Colonic mucosa (tissue), 4 donors: Measurements from ENCODE around the gene WRAP73. TPM values are rescaled to one million over a fixed set of nuclear protein-coding genes. Genes with fewer than 3 reads are reported as not detected.
A peak's percentile ranks its signal among the peaks of the same experiment; 100 is the strongest.
"Not testable (repeated sequence)": the region's sequence is repeated elsewhere in the genome, so short reads cannot be mapped to it uniquely, and the experiment has no call there.

Experiments
- DNase-seq: peaks from one replicate; pipeline ENCODE4 v3.0.0-alpha.2; 2020
- H3K27ac ChIP-seq: fragments of 200-600 bp; one replicate; pipeline ENCODE4 v1.8.0; 2021
- H3K27me3 ChIP-seq: fragments of 200-600 bp; one replicate; pipeline ENCODE4 v1.8.0; 2021
- H3K36me3 ChIP-seq: fragments of 200-600 bp; one replicate; pipeline ENCODE4 v1.8.0; 2021
- H3K4me1 ChIP-seq: fragments of 200-600 bp; one replicate; pipeline ENCODE4 v1.8.0; 2021; ENCODE audit warnings: mild to moderate bottlenecking
- H3K4me3 ChIP-seq: fragments of 200-600 bp; one replicate; pipeline ENCODE4 v1.8.0; 2021
- H3K9ac ChIP-seq, 2 donors: one replicate each; pipeline ENCODE4 v1.7.0; 2013; ENCODE audit warnings: control low read depth in 2 of 2, low read depth in 2 of 2, low read length in 2 of 2
- H3K9me3 ChIP-seq: fragments of 200-600 bp; one replicate; pipeline ENCODE4 v1.8.0; 2021
- intact Hi-C: fragments of 100-400 bp; cut with DNase I; formaldehyde crosslinking; loops from one replicate; pipeline ENCODE4 v1.14.1; 2022
- total RNA-seq, 2 donors: library from RNA; stranded (reverse); fragmentation: NEBNext Ultra II Directional in 1 of 2; extraction: Animal tissue kit (Norgen Biotek cat#: 25700) in 1 of 2; gene quantifications; one replicate each; pipeline ENCODE4 v1.2.1, GENCODE V29; 2021
- TF ChIP-seq, protein P1 (sequence below): fragments of 200-600 bp; IDR thresholded peaks from one replicate; pipeline ENCODE4 v1.8.0; 2022; ENCODE audit warnings: antibody characterized with exemption, mild to moderate bottlenecking
- donor health status: healthy.
- donor health status: DM: no; HTN: no; CAD: no.
- donor health status: DM: no; HTN: no; CAD: no.

The WRAP73 gene
- total RNA-seq, 2 donors from 2014 or later = 19.9 to 24.2 TPM

GRCh38 chr1:3623441-3624199 is 26.3 kb downstream of the WRAP73 start:
- H3K36me3 ChIP-seq = no peaks in the 10 kb centered on the region
- peak overlapping the region; percentile 77 to 87 for H3K9ac ChIP-seq
- TF ChIP-seq, protein P1, sequence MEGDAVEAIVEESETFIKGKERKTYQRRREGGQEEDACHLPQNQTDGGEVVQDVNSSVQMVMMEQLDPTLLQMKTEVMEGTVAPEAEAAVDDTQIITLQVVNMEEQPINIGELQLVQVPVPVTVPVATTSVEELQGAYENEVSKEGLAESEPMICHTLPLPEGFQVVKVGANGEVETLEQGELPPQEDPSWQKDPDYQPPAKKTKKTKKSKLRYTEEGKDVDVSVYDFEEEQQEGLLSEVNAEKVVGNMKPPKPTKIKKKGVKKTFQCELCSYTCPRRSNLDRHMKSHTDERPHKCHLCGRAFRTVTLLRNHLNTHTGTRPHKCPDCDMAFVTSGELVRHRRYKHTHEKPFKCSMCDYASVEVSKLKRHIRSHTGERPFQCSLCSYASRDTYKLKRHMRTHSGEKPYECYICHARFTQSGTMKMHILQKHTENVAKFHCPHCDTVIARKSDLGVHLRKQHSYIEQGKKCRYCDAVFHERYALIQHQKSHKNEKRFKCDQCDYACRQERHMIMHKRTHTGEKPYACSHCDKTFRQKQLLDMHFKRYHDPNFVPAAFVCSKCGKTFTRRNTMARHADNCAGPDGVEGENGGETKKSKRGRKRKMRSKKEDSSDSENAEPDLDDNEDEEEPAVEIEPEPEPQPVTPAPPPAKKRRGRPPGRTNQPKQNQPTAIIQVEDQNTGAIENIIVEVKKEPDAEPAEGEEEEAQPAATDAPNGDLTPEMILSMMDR = no peak
- peak overlapping the region; percentile 95 for H3K4me3 ChIP-seq
- no peaks in the 10 kb centered on the region for H3K27me3 ChIP-seq
- H3K9me3 ChIP-seq = no peaks in the 10 kb centered on the region
- no peak overlapping the region for H3K27ac ChIP-seq
- no peak for DNase-seq
- peaks cover 5% of the 10 kb centered on the region for H3K4me1 ChIP-seq
- intact Hi-C loops = no loop called here

DNA sequence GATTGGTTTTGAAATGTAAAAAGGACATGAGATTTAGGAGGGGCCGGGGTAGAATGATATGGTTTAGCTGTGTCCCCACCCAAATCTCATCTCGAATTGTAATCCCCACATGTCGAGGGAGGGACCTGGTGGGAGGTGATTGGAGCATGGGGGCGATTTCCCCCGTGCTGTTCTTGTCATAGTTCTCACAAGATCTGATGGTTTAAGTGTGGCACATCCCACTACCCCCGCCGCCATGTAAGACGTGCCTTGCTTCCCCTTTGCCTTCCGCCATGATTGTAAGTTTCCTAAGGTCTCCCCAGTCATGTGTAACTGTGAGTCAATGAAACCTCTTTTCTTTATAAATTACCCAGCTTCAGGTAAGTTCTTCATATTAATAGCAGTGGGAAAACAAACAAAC is 27.8 kb downstream of the WRAP73 start:
- H3K27ac ChIP-seq, intact Hi-C loops: not testable (repeated sequence)

DNA sequence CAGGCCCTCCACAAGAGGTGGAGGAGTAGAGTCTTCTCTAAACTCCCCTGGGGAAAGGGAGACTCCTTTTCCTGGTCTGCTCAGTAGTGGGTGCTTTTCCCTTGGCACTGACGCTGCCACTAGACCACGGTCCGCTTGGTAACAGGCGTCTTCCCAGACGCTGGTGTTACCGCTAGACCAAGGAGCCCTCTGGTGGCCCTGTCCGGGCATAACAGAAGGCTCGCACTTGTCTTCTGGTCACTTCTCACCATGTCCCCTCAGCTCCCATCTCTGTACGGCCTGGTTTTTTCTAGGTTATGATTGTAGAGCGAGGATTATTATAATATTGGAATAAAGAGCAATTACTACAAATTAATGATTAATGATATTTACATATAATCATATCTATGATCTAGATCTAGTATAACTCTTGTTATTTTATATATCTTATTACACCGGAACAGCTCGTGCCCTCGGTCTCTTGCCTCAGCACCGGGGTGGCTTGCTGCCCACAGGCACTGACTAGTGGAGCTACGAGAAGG is 28.7 kb downstream of the WRAP73 start:
- H3K27ac ChIP-seq, intact Hi-C loops, DNase-seq, H3K36me3 ChIP-seq, H3K9me3 ChIP-seq, H3K9ac ChIP-seq, H3K4me1 ChIP-seq, H3K4me3 ChIP-seq, H3K27me3 ChIP-seq: not testable (repeated sequence)

More for the DNA sequence above, 27.8 kb downstream of the WRAP73 start:
- not testable (repeated sequence) for DNase-seq, H3K27me3 ChIP-seq, H3K9ac ChIP-seq, H3K9me3 ChIP-seq, H3K36me3 ChIP-seq, H3K4me1 ChIP-seq, H3K4me3 ChIP-seq

- Histone ChIP-seq H3K9ac (no peak overlapping the region), H3K36me3 (no peaks in the 10 kb centered on the region), H3K4me3 (no peak overlapping the region), H3K27ac (no peak overlapping the region), H3K9me3 (no peaks in the 10 kb centered on the region), H3K27me3 (no peaks in the 10 kb centered on the region), H3K4me1 (peaks cover 1% of the 10 kb centered on the region)
- TF ChIP-seq, protein P1 = no peak
- intact Hi-C loops = no loop called here
- no peak for DNase-seq
These were observed 29.2 kb downstream of the WRAP73 start for GRCh38 chr1:3620708-3621107.

DNA sequence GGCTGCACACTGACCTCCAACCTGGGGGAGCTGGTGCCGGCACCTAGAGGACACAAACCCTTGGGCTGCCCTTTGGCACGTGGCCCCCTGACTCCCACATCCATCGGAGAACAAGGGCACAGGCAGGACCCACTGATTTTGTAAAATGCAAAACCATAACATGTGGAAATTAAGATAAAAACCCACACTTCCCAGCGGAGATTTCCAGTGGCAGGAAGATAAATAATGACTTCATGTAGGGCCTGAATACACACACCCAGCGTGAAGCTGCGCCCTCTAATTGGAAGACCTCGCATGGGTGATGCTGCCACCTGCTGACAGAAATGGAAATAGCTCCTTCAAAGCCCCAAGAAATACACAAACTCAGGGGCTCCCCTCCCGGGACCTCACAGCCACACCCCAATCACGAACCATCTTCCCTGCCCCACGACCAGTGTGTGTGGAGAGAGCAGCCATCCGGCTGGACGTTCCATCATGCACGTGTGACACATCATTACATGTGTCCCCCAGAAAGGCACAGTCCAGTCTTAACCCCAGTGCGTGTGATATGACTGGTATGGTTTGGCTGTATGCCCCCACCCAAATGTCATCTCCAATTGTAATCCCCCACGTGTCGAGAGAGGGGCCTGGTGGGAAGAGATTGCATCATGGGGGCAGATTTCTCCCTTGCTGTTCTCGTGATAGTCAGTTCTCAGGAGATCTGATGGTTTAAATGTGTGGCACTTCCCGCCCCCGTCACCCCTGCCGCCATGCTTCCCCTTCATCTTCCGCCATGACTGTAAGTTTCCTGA is 30.8 kb downstream of the WRAP73 start:
- no peaks in the 10 kb centered on the region for H3K36me3 ChIP-seq
- intact Hi-C loops = loop anchor here (2.0 to 5.0 kb wide), 2 partner anchors 52 to 126 kb away; no protein-coding TSS in a partner anchor
- no peaks in the 10 kb centered on the region for H3K27me3 ChIP-seq
- no peak overlapping the region for H3K4me3 ChIP-seq
- DNase-seq = peak; percentile 79
- H3K27ac ChIP-seq = no peak overlapping the region
- no peaks in the 10 kb centered on the region for H3K4me1 ChIP-seq
- H3K9me3 ChIP-seq = no peaks in the 10 kb centered on the region
- H3K9ac ChIP-seq = no peak overlapping the region
- TF ChIP-seq, protein P1 = peak; percentile 84

- no peak overlapping the region for H3K4me3 ChIP-seq
- H3K27ac ChIP-seq = no peak overlapping the region
- no peaks in the 10 kb centered on the region for H3K36me3 ChIP-seq
- no peak for DNase-seq
- no peak overlapping the region for H3K9ac ChIP-seq
- intact Hi-C loops = loop anchor here (2.0 to 5.0 kb wide), 2 partner anchors 51 to 126 kb away; no protein-coding TSS in a partner anchor
- TF ChIP-seq, protein P1 = no peak
- H3K9me3 ChIP-seq = no peaks in the 10 kb centered on the region
- no peaks in the 10 kb centered on the region for H3K4me1 ChIP-seq
- H3K27me3 ChIP-seq = no peaks in the 10 kb centered on the region
These were observed 31.4 kb downstream of the WRAP73 start for GRCh38 chr1:3618531-3618880.
